AG10803 (cell line): Measurements from ENCODE around the gene WNT2.
A peak's percentile ranks its signal among the peaks of the same experiment; 100 is the strongest.
"Not testable (repeated sequence)": the region's sequence is repeated elsewhere in the genome, so short reads cannot be mapped to it uniquely, and the experiment has no call there.

Experiments used
- DNase-seq: peaks from one replicate; pipeline ENCODE4 v3.0.0; 2010; ENCODE audit warnings: low read depth
- H3K4me3 ChIP-seq: 2 replicates; pipeline ENCODE4 v1.5.1; 2011; ENCODE audit warnings: mild to moderate bottlenecking, low read length, control low read depth
- CTCF ChIP-seq: conservative IDR thresholded peaks from 2 replicates; pipeline ENCODE4 v1.5.1; 2011; ENCODE audit warnings: mild to moderate bottlenecking, low read length, control low read depth, inconsistent platforms

Gene WNT2

GRCh38 chr7:117312593-117313580 is 10.0 kb downstream of the WNT2 start:
- no peak overlapping the region for H3K4me3 ChIP-seq
- no peak for DNase-seq
- TF ChIP-seq CTCF: peak; percentile 20; the same call in 1 of the 2 replicates

- DNase-seq: no peak
- TF ChIP-seq CTCF: no peak
- no peak overlapping the region for H3K4me3 ChIP-seq
These were observed 14.0 kb downstream of the WNT2 start for GRCh38 chr7:117308891-117309290.

- peak; percentile 23 for DNase-seq
- TF ChIP-seq CTCF: no peak
- H3K4me3 ChIP-seq: no peak overlapping the region
These were observed 20.5 kb downstream of the WNT2 start for GRCh38 chr7:117302396-117302795.

- H3K4me3 ChIP-seq, DNase-seq: not testable (repeated sequence)
These were observed 22.4 kb downstream of the WNT2 start for GRCh38 chr7:117300506-117300905.

- no peak for DNase-seq
These were observed 25.3 kb downstream of the WNT2 start for GRCh38 chr7:117297606-117298005.

GRCh38 chr7:117296066-117296465 is 26.8 kb downstream of the WNT2 start:
- no peak overlapping the region for H3K4me3 ChIP-seq
- TF ChIP-seq CTCF: no peak
- DNase-seq: no peak

More at GRCh38 chr7:117297606-117298005, 25.3 kb downstream of the WNT2 start:
- no peak overlapping the region for H3K4me3 ChIP-seq
- TF ChIP-seq CTCF: no peak

- TF ChIP-seq CTCF: no peak
- DNase-seq: peak; percentile 76
- H3K4me3 ChIP-seq: no peak overlapping the region
These were observed 37.0 kb downstream of the WNT2 start for GRCh38 chr7:117285826-117286225.
